Right kidney (tissue), 1 donor: ENCODE results near the gene CLEC2A.

Source experiments
- DNase-seq: peaks from one replicate; pipeline ENCODE4 v3.0.0-alpha.2; 2016

The CLEC2A gene

DNA sequence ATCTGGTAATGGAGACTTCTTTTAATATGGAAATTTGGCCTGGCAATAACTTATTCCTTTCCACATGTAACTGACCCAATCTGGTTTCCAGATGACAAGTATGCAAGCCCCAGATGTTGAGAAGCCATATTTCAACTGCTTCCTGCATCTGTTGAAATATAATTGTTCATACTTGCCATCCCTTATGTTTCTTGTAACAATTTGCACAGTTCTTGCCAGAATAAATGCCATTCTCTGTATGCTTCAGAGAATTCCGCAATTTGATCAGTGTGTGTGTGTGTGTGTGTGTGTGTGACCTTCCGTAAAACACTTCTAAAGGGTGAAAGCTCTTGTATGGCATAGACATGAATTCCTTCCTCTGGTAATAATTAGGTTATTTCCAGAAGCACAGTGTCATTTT is 1.8 kb upstream of the CLEC2A start:
- no peak for DNase-seq

DNA sequence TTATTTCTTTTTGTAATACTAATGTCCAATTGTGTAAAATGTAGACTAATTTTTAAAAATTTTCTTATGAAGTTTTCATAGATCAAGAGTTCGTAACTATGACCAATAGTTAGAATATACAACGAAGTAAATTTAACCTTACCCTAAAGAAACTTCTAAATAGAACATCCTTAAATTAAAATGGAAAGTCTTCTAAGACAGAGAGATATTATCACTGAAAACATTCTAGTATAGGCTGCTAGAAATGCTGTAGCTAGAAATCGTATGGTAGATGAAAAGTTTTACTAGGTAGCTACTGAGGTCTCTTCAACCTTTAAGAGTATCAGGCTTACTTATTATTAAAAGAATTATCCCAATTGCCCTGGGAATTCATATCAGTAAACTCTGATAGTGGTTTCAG is 925 bp downstream of the CLEC2A start:
- DNase-seq = no peak

DNA sequence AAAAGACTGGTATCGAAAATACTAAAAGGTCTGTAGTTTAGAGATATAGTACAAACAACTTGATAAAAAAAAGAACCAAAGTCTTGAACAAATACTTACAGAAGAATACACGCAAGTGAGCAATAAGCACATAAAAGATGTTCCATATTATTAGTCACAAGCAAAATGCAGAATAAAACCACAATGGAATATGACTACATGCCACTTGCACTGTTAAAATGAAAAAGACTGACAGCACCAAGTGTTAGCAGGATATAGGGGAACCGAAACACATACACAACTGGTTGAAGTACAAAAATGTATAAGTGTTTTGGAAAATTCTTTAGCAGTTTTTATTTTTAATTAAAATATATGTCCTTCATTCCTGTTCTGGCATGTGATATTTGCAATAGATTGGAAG is 3.6 kb downstream of the CLEC2A start:
- no peak for DNase-seq

DNA sequence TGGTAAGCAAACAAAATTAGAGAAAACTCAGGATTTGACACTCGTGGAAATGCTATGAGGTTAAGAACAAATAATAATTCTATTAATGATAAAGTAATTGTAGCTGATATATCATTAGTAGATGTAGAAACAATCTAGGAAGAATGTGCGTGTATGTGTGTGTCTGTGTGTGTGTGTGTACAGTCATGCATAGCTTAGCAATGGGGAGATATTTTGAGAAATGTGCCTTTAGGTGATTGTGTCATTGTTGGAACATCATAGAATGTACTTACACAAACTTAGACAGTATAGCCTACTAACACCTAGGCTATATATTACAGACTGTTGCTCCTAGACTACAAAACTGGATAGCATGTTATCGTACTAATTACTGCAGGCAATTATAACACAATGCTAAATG is 5.3 kb downstream of the CLEC2A start:
- DNase-seq = no peak

DNA sequence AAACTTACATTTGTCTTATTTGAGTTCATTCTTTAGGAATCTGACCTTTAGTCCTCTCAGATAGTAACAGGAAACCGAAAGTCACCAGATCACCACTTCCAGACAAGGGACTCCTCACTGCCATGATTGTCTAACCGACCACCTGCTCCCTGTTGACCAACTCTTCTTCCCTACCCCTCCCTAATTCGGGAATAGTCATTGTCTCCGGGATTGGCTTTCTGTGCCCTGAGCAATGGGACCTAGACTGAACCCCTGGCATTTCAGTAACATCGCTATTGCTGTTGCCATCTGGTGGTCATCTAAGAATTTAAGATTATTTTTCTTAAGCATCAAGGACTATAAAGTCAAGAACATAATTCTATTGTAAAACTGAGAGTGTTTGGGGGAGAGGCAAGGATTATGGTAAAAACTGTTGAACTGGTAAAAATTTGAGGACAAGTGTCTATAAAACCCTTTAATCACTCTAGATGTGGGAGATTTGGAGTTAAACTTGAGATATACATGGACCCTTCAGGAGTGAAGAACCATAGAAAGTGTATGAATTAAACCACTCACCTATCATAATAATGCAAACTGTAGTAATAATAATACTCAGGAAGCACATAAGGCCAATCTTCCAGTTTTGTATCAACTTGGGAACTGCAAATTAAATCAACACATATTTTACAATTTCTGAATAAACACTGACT is 6.3 kb downstream of the CLEC2A start:
- peak; percentile 6 for DNase-seq

DNA sequence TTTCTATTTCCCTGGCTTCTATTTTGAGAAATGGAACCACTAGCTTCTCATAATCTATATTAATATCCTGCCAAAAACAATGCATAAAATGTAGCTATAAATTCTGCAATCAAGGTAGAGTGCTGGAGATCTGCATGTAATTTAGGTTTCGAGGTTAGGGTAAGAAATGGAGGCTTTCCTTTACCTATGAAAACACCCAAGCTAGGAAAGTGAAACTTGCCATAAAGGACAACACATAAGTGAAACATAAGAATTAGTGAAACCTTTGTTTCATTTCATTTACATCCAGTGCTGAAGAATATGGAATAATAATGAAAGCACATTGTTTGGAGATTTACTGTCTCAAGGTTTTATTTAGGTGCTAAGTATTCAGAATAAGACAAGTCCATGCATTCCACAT is 9.7 kb downstream of the CLEC2A start:
- DNase-seq = no peak

DNA sequence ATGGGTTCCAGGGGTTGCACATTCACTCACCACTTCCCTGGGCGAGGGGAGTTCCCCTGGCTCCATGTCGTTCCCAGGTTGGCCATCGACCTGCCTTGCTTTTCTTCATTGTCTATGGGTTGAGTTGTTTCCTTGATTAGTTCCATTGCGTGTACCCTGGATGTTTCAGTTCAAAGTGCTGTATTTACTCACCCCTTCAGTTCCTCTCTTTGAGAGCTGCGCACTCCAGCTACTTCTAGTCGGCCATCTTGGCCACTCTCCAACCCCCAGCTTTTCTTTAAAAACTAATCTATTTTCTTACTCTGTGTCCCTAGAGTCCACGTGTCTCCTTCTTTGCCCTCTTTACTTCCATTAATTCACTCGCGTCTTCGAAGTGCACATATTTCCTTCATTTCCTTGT is 11.7 kb downstream of the CLEC2A start:
- DNase-seq = no peak

DNA sequence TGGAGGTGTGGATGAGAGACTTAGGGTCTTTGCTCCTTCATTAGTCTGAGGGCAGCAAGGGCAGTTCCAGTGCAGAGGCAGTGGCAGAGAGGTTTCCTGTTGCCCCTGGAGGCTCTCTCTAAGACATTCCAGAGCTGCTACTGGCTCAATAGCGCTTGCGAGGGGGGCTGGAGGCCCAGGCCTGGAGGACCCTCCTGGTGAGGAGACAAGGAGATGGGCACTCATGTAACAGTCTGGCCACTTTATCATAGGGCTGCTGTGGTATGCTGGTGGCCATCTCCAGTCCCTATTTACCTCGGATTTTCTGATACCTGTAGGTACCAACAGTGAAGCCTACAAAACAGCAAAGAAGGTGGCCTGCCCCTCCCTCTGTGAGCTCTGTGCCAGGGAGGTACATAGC is 12.7 kb downstream of the CLEC2A start:
- DNase-seq = no peak

DNA sequence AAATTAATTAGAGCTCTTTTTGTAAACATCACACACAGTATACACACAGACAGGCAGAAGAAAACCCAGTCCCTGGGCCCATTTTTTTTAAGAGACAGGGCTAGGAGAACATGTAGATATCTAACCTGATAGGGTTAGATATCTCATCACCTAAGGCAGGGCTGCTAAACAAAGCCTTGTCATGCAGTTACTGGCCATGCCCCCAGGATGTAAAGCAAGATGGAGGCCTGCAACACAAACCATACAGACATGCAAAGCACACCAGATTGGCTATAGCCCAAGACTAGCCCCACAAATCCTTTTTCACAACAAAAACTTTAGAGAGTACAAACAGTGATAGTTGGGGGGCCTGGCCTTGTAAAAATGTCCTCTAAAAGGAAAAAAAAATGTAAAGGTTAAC is 20.5 kb downstream of the CLEC2A start:
- no peak for DNase-seq

DNA sequence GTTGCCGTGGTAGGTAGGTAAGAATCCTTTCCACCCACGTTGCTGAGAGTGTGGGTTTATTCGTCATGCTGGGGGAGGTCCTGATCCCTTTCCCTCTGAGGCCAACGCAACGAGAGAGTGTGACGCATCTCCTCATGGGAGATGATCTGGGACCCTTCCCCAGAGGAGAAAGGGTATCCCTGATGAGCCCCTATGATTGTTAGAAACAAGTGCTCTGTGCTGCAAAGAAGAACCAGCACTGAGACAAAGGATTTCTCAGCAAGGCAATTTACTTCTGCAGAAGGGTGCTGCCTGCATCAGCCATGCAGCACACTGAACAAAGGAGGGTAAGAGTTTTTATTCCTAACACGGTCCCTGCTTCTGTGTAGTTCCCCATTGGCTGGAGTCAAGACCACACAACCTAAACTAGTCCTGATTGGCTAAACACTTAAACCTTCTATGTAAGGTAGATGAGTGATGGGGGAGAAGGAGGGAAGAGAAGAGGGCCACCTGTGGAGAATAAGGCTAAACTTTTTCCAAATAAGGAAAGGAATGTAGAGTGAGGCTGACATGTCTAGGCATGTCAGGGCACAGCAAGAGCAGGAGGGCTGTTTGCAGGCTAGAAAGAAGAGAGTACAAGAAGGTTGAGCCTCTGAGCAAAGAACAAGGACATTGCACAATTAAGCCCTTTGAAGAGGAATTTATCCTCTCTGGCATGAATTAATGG is 21.3 kb downstream of the CLEC2A start:
- DNase-seq = no peak

DNA sequence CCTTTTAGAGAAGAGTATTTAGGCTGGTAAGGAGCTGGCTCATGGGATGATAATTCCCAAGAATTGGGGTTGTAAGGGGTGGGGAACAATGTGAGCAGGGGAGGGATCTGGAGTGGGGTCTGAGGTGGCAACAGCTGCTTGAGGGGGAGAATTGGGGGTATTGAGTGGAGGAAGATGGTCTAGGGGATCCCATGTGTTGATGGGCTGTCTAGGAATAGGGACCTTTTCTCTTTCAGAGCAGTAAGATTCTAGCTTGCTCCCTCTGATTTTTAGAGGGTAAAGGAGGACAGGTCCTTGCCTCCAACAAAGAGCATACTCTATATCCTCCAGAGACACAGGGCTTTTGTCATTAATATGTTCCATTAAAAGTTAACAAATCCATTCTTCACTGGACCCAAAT is 22.4 kb downstream of the CLEC2A start:
- no peak for DNase-seq

DNA sequence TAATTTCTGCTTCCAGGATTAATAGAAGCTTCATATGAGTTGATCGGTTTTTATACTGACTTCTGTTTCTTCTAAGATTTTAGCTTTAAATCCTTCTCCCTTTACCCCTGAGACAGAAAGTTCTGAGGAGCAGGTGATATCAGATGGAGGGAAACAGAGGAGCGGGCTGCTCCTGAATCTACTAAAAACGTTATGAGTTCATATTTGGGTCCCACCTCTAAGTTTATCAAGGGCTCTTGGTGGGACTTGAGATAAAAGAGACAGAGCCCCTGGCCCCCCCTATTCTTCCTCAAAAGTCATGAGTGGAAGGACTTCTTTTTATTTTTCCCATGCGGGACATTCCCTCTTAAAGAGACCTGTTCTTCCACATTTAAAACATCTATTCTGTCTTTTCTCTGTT is 23.8 kb downstream of the CLEC2A start:
- no peak for DNase-seq

DNA sequence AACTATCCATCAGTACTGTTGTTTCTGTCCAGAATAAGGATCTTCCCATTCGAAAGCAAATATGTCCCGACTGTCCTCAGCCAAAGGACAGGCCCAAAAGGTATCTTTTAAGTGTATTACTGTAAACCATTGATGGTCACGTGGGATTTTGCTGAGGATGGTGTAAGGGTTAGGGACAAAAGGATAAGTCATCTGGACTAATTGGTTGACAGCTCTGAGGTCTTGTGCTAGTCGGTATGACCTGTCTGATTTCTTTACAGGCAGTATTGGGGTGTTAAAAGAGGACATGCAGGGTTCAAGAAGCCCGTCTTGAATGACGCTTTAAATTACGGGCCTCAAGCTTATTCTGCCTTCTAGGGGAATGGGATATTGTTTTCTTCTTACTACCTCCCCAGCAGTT is 24.4 kb downstream of the CLEC2A start:
- DNase-seq = no peak

DNA sequence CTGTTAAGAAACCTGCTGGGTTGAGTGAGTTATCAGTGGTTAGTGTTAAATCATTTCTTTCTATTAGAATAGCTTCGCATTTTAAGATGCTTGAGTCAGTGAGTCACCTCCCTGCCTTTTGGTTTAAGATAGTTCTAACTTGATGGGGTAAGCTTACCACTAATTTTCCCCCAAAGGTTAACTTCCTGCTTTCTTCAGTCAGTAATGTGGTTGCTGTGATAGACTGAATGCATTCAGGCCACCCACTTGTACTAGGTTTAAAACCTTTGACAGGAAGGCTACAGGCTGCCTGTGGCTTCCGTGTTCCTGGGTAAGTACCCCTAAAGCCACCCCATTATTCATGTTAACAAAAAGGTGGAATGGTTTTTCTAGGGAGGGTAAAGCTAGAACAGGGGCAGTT is 25.3 kb downstream of the CLEC2A start:
- no peak for DNase-seq

DNA sequence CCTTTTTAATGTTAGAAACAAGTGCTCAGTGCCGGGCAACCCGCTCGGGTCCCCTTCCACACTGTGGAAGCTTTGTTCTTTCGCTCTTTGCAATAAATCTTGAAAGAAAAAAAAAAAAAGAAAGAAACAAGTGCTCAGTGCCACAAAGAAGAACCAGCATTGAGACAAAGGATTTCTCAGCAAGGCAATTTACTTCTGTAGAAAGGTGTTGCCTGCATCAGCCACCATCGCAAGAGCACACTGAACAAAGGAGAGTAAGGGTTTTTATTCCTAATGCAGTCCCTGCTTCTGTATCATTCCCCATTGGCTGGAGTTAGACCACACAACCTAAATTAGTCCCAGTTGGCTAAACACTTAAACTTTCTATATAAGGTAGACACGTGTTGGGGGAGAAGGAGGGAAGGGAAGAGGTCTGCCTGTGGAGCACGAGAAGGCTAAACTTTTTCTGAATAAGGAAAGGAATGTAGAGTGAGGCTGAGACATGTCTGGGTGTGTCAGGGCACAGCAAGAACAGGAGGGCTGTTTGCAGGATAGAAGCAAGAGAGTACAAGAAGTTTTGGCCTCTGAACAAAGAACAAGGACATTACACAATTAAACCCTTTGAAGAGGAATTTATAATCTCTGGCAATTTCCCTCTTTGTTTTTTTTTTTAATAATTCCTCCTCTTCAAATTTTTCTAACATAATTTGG is 29.5 kb downstream of the CLEC2A start:
- no peak for DNase-seq

DNA sequence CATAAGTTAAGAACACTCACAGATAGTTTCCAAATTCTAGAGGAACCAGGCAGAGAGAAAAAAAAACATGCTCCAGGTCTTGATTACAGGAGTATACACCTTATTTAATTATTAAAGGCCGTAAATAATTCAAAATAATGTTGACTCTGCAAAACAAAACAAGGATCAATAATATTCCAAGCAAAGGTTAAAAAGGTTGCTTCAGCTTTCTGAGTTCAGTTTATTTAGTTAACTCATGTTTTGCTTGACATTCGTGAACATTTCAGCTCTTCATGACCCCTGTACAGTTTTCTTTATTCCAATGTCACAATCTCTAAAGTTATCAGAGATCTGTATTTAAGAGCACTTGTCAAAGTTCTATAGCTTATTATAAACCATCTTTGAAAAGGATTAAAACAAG is 31.2 kb downstream of the CLEC2A start:
- no peak for DNase-seq

DNA sequence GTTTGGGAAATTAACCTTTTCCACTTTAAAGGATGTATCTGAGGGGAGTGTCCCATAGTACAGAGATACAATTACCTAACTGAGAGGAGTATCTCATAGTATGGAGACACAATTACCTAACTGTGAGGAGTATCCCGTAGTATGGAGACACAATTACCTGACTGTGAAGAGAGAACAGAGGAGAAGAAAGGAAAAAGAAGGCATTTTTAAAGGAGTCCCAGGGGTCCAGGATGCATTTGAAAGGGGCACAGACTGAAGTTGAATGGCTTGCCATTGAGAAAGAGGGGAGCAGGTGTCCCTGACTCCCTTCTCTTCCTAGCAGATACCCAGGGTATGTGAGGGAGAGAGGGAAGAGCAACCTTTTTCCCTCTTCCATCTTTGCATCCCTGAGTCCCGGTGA is 33.0 kb downstream of the CLEC2A start:
- DNase-seq = no peak

DNA sequence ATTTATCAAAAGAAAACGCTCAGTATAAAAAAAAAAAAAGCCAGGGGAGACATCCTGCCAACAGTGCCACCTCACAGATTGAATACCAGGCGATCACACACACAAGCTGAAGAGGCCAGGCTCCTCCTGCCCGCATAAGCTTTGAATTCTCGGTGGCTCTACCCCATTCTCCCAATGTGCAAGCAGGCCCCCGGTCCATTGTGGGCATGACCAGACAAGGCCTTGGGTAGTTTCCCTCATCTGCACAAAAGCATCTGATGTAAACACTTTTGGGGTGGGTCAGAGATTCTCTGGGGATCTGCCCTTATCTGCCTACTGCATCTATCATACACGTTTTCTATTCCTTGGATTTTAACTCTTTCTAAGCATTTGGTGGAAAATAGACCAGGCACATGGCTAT is 34.6 kb downstream of the CLEC2A start:
- no peak for DNase-seq

DNA sequence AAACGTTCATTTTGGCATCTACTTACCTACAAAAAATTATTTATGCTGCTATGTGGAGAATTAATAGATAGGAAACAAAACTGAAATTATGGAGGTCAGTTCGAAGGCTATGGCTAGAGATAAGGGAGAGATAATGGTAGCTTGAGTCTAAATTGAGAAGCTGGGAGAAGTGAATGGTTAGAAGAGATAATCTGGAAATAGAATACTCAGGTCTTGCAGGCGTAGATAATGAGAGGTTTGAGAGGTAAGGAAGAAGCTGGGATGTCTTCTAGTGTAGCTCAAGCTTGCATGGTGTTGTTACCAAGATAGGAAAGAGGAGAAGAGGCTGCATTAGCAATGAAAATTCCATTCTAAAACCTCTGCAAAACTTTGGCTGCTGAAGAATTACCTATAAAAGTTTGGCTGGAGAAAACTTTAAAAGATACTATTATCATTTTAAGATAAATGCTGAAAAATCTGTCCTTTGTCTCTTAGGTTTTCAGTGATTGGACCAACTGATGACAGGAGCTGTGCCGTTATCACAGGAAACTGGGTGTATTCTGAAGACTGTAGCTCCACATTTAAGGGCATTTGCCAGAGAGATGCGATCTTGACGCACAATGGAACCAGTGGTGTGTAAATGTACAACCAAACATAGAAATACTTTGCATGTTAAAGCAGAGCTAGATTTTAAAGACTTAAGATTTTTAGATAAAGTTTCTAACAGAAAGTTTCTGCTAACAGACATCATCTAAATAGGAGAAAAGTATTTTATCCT is 36.8 kb downstream of the CLEC2A start:
- no peak for DNase-seq

DNA sequence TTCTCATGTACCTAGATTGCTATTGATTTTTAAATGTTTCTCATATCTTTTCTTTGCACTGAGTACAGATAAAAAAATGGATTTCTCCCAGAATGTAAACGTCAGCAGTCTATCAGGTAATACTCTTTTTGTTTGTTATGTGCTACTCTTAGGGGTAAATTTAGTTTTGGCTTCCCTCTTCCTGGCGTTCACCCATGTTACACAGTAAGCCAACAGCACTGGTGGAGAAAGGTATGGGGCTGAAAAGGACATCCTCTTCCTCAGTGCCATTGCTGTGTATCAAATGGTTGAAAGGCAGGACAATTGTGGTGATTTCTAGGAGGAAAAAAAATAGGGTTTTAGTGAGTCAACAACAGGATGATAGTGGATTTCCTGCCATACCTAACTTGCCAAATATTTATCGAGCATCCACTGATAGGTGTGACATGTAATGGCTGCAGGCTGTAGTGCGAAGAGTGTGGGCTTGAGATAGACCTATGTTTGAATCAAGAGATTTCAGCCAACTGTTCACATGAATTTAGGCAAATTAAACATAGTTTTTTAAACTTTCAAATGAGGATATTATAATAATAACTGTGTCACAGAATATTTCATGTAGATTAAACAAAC is 43.4 kb downstream of the CLEC2A start:
- DNase-seq = no peak

DNA sequence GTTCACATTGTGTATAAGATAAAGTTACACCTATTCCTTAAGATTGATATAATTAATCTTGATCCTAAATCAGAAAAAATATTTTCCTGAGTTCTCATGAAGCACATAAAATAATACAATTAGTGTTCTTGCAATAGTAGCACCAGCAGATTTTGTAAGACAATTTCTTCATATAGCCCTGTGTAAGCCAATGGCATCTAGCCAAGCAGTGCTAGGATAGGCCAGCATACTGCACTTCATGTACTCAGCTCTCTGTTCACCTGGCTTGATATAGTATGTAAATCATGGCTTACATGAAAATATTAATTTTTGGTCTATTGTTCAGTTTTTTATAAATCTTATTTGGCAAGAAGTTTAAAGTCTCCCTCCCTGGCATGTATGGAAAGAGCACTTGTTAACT is 49.0 kb downstream of the CLEC2A start:
- no peak for DNase-seq

DNA sequence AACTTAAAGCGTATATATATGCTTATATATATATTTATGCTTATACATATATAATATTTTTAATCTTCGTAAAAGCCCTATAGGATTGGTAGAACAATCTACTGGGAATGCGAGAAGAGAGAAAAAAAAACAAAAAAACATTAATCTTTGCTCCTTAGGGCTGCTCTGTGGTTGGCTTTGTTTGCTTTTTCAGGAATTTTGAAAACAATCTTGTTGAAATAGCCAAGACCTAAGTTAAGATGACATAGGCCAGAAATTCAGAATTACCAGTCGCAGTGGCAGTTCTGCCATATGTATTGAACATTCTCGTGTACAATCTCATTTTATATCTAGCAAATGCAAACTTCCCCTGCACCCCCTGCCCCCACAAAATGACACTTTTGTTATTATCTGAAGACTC is 50.2 kb downstream of the CLEC2A start:
- no peak for DNase-seq

DNA sequence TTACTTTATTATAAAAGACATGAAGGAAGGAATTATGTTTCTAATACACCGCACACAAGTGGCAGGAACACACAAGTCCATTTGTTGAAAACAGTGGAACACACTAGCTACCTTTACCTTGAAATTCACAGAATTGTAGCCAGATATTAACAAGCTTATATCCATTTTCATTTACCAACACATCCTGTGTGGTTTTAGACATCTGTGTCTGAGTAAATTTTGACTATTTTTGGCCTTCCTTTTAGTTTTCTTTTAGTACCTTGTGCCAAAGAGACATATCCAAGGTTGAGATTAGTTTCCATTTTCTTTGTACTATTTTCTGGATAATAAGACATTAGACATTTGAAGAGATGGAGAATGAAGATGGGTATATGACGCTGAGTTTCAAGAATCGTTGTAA is 50.9 kb downstream of the CLEC2A start, which contains the start of gene KLRF2:
Gene KLRF2 (plus strand): TSS at position 244 of the 400 bp plus-strand sequence. CDS start 107 bp downstream, at position 351.
- DNase-seq = no peak
